AG09309 (cell line): ENCODE results near the gene TULP3.
A peak's percentile ranks its signal among the peaks of the same experiment; 100 is the strongest.

Experiments
- DNase-seq: peaks from one replicate; pipeline ENCODE4 v3.0.0-alpha.2; 2010; ENCODE audit warnings: low read depth
- H3K4me3 ChIP-seq: 2 replicates; pipeline ENCODE4 v1.5.1; 2011; ENCODE audit warnings: mild to moderate bottlenecking, low read depth, low read length, moderate library complexity; ENCODE audit not compliant: control insufficient read depth
- TF ChIP-seq, protein P1 (sequence below): IDR thresholded peaks from 2 replicates; pipeline ENCODE4 v1.5.1; 2011; ENCODE audit warnings: mild to moderate bottlenecking, low read depth, low read length, inconsistent platforms; ENCODE audit not compliant: insufficient read depth, control insufficient read depth; ENCODE audit errors: missing control alignments

TULP3 gene

DNA sequence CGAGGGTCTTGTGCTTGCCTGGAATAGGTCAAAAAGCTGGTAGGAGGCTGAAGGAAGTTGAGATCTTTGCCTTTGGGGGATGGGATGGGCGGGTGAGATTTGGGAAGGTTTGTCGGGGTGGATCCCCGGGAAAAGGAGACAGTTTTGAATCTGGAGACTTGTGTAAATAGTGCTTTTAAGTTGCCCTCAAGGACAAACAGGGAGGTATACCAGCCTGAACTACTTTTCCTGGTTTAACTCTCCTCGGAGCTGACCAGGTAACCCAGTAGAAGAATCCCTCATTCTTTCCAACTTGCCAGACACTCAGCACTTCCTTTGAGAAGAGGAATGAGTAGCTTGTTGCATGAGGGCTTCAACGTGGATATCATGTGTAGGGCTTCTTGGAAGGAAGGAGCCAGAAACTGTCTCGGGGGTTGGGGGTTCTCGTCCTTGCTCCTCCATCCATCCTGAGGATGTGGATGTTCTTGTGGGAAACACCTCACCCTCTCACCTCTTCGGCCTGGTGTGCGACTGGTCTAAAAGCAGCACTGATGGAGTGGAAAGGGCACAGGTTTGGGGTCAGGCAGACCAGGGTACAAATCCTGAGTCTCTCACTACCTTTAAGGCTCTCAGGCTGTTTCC is 70.4 kb downstream of the TULP3 start:
- DNase-seq = no peak
- peak overlapping the region; percentile 64 for H3K4me3 ChIP-seq
- TF ChIP-seq, protein P1, sequence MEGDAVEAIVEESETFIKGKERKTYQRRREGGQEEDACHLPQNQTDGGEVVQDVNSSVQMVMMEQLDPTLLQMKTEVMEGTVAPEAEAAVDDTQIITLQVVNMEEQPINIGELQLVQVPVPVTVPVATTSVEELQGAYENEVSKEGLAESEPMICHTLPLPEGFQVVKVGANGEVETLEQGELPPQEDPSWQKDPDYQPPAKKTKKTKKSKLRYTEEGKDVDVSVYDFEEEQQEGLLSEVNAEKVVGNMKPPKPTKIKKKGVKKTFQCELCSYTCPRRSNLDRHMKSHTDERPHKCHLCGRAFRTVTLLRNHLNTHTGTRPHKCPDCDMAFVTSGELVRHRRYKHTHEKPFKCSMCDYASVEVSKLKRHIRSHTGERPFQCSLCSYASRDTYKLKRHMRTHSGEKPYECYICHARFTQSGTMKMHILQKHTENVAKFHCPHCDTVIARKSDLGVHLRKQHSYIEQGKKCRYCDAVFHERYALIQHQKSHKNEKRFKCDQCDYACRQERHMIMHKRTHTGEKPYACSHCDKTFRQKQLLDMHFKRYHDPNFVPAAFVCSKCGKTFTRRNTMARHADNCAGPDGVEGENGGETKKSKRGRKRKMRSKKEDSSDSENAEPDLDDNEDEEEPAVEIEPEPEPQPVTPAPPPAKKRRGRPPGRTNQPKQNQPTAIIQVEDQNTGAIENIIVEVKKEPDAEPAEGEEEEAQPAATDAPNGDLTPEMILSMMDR = no peak

DNA sequence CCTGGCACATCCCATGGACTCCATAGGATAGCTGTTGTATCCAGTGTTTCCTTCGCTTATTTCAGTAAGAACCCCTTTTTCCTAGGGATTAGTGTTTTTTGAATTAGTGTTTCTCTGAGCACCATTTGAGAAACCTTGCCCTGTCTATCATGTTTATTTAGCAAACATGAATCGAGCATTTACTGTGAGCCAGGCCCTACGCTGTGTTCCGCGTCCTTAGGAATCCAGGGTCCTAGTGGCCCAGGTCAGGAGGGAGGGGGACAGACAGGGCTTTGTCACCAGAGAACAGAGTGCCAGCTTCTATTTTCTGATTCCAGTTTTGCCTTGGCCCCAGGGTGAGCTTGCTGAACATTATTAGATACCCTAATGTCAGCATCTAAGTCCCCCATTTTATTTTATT is 71.0 kb downstream of the TULP3 start:
- no peak overlapping the region for H3K4me3 ChIP-seq
- no peak for DNase-seq

DNA sequence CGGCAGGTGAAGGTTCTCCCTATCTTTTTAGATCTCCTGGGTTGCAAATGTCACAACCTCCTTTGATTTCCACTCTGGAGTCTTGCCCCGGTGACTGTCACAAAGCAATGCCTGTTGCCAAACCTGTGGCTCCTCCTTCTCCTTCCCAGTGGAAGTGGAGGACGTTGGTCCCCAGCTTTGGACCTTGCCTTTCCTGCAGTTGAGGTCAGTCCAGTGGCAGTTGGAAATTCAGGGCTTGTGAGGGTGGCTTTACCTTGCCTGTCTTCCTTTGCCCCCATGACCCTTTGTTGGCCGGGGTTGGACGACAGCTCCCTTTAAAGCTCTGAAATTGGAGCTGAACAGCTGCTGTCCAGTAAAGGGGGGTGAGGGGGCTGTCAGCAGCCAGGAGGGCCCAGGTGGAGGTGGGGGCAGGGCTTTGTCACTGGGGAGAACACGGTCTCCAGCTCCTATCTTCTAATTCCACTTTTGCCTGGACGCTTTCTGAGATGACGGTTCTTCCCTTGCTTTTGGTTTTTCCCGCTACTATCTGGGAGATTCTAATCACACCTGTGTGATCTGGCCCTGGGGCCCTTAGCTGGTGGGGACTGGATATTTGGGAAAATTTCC is 72.6 kb downstream of the TULP3 start:
- H3K4me3 ChIP-seq = no peak overlapping the region
- no peak for DNase-seq
- TF ChIP-seq, protein P1 = no peak

More for the DNA sequence above, 71.0 kb downstream of the TULP3 start:
- TF ChIP-seq, protein P1 = no peak

DNA sequence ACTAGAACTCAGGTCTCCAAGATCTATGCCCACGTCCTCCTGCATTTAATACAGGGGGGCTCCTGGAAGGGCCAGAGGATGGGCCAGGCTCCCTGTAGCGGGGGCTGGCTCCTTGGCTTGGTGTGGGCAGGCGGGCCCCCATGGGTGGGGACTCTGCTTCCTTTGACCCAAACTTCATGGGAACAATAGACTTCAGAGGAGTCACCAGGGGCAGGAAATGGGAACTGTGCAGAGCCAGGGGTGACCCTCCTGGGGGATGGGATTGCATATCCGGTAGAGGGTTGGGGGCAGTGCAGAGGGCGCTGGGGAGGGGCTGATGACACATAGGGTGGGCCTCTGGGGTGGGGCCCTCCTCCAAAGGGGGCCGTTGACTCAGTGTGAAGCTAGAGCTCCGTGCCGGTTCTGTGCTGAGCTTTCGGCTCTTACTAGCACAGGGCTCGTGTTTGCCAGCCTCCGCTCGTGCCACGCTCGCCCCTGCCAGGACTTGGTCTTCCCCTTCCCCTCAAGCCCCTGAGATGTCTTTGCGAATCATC is 73.1 kb downstream of the TULP3 start:
- DNase-seq = no peak
- H3K4me3 ChIP-seq = no peak overlapping the region
- TF ChIP-seq, protein P1 = no peak

DNA sequence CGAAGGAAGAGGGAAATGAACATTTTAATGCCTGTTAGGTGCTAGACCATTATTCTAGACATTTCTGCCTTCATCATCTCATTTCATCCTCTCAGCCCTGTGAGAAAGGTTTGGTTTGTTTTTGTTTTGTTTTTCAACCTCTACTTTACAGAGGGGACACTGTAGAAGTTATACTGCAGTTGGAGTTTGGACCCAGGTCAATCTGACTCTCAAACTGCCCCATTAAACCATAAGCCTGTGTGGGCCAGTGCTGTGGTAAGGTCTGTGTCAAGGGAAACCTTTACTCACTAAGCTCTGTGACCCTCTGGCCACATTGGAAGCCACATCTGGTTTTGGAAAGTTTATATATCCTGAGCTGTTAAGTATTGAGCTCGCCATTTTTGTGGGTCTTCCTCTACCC is 77.0 kb downstream of the TULP3 start:
- no peak for DNase-seq
- TF ChIP-seq, protein P1 = no peak
- H3K4me3 ChIP-seq = no peak overlapping the region

DNA sequence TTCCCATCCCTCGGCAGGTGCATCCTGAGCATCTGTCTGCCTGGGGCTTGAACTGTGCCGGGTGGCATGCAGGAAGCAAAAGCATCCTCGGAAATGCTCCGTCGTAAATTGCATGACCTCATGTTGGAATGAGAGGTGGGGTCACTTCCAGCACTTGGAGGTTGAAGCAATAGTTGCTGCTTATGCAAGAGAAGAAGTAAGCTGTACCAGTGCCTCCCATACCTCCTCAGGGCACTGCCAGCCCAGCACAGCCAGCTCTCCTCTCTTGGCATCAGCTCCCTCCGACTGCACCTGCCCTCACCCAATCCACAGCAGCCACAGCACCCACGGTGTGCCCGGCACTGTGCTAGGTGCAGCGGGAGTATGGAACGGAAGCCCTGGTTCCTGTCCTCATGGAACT is 80.1 kb downstream of the TULP3 start:
- no peak overlapping the region for H3K4me3 ChIP-seq
- no peak for DNase-seq
- TF ChIP-seq, protein P1 = no peak
